Activated CD8-positive, alpha-beta T cell treated with anti-CD3 and anti-CD28 coated beads for 36 hours (primary cell): ENCODE results near the gene CPPED1. TPM values are rescaled to one million over a fixed set of nuclear protein-coding genes. Genes with fewer than 3 reads are reported as not detected.

Experiments used
- ATAC-seq: fragments of 200-7000 bp; cut with Tn5 transposase; one replicate; pipeline ENCODE4 v1.10.0; 2021; ENCODE audit warnings: mild to moderate bottlenecking, moderate library complexity
- CTCF ChIA-PET: fragments of 350-600 bp; sonication (Branson Sonifier 250); formaldehyde crosslinking; loops from one replicate; lab custom pipeline; 2021; ENCODE audit warnings: antibody characterized with exemption; lab: Charles Lee
- POLR2A ChIA-PET: fragments of 350-600 bp; sonication (Branson Sonifier 250); formaldehyde crosslinking; loops from one replicate; lab custom pipeline; 2021; ENCODE audit warnings: antibody characterized with exemption; lab: Charles Lee
- DNase-seq: peaks from one replicate; pipeline ENCODE4 v3.0.0-alpha.2; 2020
- H3K27ac Mint-ChIP-seq: one replicate; pipeline ENCODE4 v1.8.0; 2021; ENCODE audit warnings: mild to moderate bottlenecking, mixed read lengths
- H3K27me3 Mint-ChIP-seq: one replicate; pipeline ENCODE4 v1.8.0; 2021; ENCODE audit warnings: mixed read lengths
- H3K36me3 Mint-ChIP-seq: one replicate; pipeline ENCODE4 v1.8.0; 2021; ENCODE audit warnings: low read depth, mixed read lengths
- H3K4me1 Mint-ChIP-seq: one replicate; pipeline ENCODE4 v1.8.0; 2021; ENCODE audit warnings: low read depth, mixed read lengths
- H3K4me3 Mint-ChIP-seq: one replicate; pipeline ENCODE4 v1.8.0; 2021; ENCODE audit warnings: mild to moderate bottlenecking, moderate library complexity, mixed read lengths
- H3K9me3 Mint-ChIP-seq: one replicate; pipeline ENCODE4 v1.8.0; 2021; ENCODE audit warnings: mixed read lengths
- CTCF ChIP-seq: fragments of 200-600 bp; IDR thresholded peaks from one replicate; pipeline ENCODE4 v1.8.0; 2022; ENCODE audit warnings: antibody characterized with exemption, mild to moderate bottlenecking
- intact Hi-C: fragments of 100-400 bp; cut with micrococcal nuclease; formaldehyde crosslinking; loops from one replicate; pipeline ENCODE4 v1.10.0; 2022
- total RNA-seq, 2 experiments: library from RNA; stranded (reverse); gene quantifications; one replicate each; pipeline ENCODE4 v1.2.3, GENCODE V29; 2021

CPPED1 gene
- total RNA-seq, 2 experiments from 2014 or later = 5.0 to 5.7 TPM

GRCh38 chr16:12757546-12757945 lies 46.1 kb downstream of the CPPED1 start:
- H3K9me3 Mint-ChIP-seq = no peaks in the 10 kb centered on the region
- no peaks in the 10 kb centered on the region for H3K27me3 Mint-ChIP-seq
- H3K4me3 Mint-ChIP-seq = no peak overlapping the region
- ChIA-PET POLR2A (no interaction called here), CTCF (no interaction called here)
- peaks cover 10% of the 10 kb centered on the region for H3K4me1 Mint-ChIP-seq
- H3K27ac Mint-ChIP-seq = no peak overlapping the region
- no peak for ATAC-seq
- TF ChIP-seq CTCF = no peak
- no peaks in the 10 kb centered on the region for H3K36me3 Mint-ChIP-seq
- intact Hi-C loops = no loop called here
- no peak for DNase-seq

- H3K27me3 Mint-ChIP-seq = no peaks in the 10 kb centered on the region
- H3K27ac Mint-ChIP-seq = no peak overlapping the region
- CTCF ChIA-PET = no interaction called here
- peaks cover 32% of the 10 kb centered on the region for H3K4me1 Mint-ChIP-seq
- peaks cover 2% of the 10 kb centered on the region for H3K9me3 Mint-ChIP-seq
- peaks cover 2% of the 10 kb centered on the region for H3K36me3 Mint-ChIP-seq
- no peak for DNase-seq
- ATAC-seq = no peak
- no peak overlapping the region for H3K4me3 Mint-ChIP-seq
- TF ChIP-seq CTCF = no peak
- intact Hi-C loops = no loop called here
- POLR2A ChIA-PET = no interaction called here
These were observed 48.7 kb downstream of the CPPED1 start for GRCh38 chr16:12754824-12755543.

DNA sequence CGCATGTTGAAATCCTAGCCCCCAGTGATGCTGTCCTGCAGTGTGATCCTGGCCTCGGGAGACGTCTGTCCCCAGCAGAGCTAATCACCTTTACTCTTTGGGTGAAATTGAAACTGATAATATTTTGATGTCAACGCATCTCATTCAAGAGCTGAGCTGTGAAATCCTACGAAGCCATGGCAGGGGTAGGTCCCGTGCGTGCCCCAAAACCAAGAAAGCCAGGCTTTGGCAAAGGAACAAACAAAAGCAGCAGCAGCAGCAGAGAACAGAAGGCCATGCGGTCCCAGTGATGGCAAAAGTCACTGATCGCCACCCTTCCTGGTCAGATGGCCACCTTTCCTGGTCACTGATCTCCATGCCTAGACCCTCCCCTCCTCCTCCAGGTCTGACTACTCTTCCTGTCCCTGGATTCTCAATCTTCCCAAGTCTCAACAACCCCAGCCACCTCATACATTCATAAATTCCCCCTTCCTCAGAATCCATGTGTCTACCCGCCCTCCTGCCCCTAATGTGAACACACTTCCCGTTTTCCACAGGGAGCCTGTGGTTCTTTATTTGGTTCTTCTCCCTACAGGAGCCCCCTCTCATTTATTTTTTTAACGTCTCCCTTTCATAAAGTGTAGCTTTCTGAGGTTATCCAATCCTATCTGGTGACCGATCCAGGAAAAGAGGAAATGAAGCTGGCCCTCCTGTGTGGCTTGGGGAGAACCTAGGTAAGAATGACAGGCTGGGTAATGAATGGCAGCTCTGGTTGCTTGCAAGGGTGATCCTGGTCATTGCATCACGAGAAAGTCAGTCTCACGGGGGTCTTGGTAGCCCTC lies 50.3 kb downstream of the CPPED1 start:
- Mint-ChIP-seq H3K27me3 (no peaks in the 10 kb centered on the region), H3K36me3 (peaks cover 6% of the 10 kb centered on the region), H3K4me3 (no peak overlapping the region), H3K4me1 (peaks cover 44% of the 10 kb centered on the region), H3K27ac (no peak overlapping the region), H3K9me3 (peaks cover 7% of the 10 kb centered on the region)
- TF ChIP-seq CTCF = no peak
- ChIA-PET CTCF (interaction anchor here (1.4 kb wide), 1 partner anchor 107 kb away, joined by 4 read pairs; no protein-coding TSS in a partner anchor), POLR2A (no interaction called here)
- intact Hi-C loops = no loop called here
- DNase-seq = no peak
- ATAC-seq = no peak

DNA sequence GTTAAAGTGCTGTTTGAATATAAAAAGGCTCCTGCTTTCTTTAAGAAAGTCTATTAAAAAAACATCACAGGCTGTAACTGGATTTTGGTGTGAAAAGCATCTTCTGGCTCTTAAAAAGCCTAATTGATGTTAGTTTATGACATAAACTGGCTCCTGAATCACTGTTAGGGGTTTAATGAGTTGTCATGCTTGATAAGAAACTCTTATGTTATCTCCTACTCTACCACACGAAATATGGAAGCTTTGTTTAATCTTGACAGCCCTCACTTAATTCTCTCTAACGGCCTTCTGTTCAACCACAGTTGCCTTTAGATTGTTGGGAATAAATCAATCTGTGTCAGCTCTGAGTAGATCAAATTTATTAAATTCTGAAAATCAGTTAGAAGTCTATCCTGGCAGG lies 51.5 kb downstream of the CPPED1 start:
- intact Hi-C loops = no loop called here
- DNase-seq (no peak), ATAC-seq (no peak)
- ChIA-PET CTCF (interaction anchor here (1.2 to 1.4 kb wide), 2 partner anchors 9 to 106 kb away, joined by 3 to 4 read pairs; no protein-coding TSS in a partner anchor), POLR2A (interaction anchor here (1.0 kb wide), 1 partner anchor 51 kb away, joined by 3 read pairs; no protein-coding TSS in a partner anchor)
- Mint-ChIP-seq H3K36me3 (peaks cover 6% of the 10 kb centered on the region), H3K27ac (no peak overlapping the region), H3K4me1 (peaks cover 44% of the 10 kb centered on the region), H3K4me3 (no peak overlapping the region), H3K27me3 (no peaks in the 10 kb centered on the region), H3K9me3 (peaks cover 7% of the 10 kb centered on the region)
- TF ChIP-seq CTCF = no peak
